Measurements from ENCODE around the gene BTBD16. TPM values are rescaled to one million over a fixed set of nuclear protein-coding genes. Genes with fewer than 3 reads are reported as not detected.

The BTBD16 gene
- total and polyA plus RNA-seq, 7 donors = 0.12 to 0.55 (median 0.54) TPM; not detected in 4

GRCh38 chr10:122379041-122379440 is 107.9 kb downstream of the BTBD16 start:
- Histone ChIP-seq H3K27ac (no peak overlapping the region), H3K4me3 (no peak overlapping the region), H3K4me1 (peaks cover 0 to 29% (median 19%) of the 10 kb centered on the region in 4 donors), H3K27me3 (no peaks in the 10 kb centered on the region), H3K9me3 (no peaks in the 10 kb centered on the region), H3K36me3 (no peaks in the 10 kb centered on the region)
- WGBS, 2 donors = 87 to 96% methylated on average over 5 of the region's 5 CpGs
- intact Hi-C loops (cut with DNase I) = loop anchor here (5.0 kb wide), 1 partner anchor 38 kb away; no protein-coding TSS in a partner anchor
- no peak for DNase-seq
- TF ChIP-seq CTCF (IDR thresholded peaks at IDR 0.05) = no peak
- no peak for TF ChIP-seq POLR2AphosphoS5 (IDR thresholded peaks at IDR 0.05)
- no peak for TF ChIP-seq EP300 (IDR thresholded peaks at IDR 0.05)
- no peak for TF ChIP-seq POLR2A (IDR thresholded peaks at IDR 0.05)

GRCh38 chr10:122379537-122379936 is 108.4 kb downstream of the BTBD16 start:
- intact Hi-C loops (cut with DNase I) = loop anchor here (5.0 kb wide), 1 partner anchor 38 kb away; no protein-coding TSS in a partner anchor
- H3K4me1 ChIP-seq = peaks cover 0 to 28% (median 19%) of the 10 kb centered on the region in 4 donors
- no peaks in the 10 kb centered on the region for H3K36me3 ChIP-seq
- WGBS, 2 donors = 94 to 96% methylated on average over 2 of the region's 2 CpGs
- H3K4me3 ChIP-seq = no peak overlapping the region
- no peaks in the 10 kb centered on the region for H3K9me3 ChIP-seq
- H3K27me3 ChIP-seq = no peaks in the 10 kb centered on the region
- no peak overlapping the region for H3K27ac ChIP-seq
- no peak for DNase-seq
- TF ChIP-seq CTCF (IDR thresholded peaks at IDR 0.05) (no peak), POLR2AphosphoS5 (IDR thresholded peaks at IDR 0.05) (no peak), POLR2A (IDR thresholded peaks at IDR 0.05) (no peak), EP300 (IDR thresholded peaks at IDR 0.05) (no peak)

GRCh38 chr10:122380703-122381102 is 109.6 kb downstream of the BTBD16 start:
- Histone ChIP-seq H3K36me3 (no peaks in the 10 kb centered on the region), H3K4me1 (peaks cover 0 to 29% (median 19%) of the 10 kb centered on the region in 4 donors), H3K4me3 (no peak overlapping the region), H3K9me3 (no peaks in the 10 kb centered on the region), H3K27me3 (no peaks in the 10 kb centered on the region), H3K27ac (no peak overlapping the region)
- whole genome bisulfite sequencing, 2 donors = 96% methylated on average over 4 of the region's 4 CpGs
- TF ChIP-seq POLR2A (IDR thresholded peaks at IDR 0.05) (no peak), EP300 (IDR thresholded peaks at IDR 0.05) (no peak), POLR2AphosphoS5 (IDR thresholded peaks at IDR 0.05) (no peak), CTCF (IDR thresholded peaks at IDR 0.05) (no peak)
- no peak for DNase-seq
- intact Hi-C loops (cut with DNase I) = no loop called here

GRCh38 chr10:122381680-122382079 is 110.6 kb downstream of the BTBD16 start:
- intact Hi-C loops (cut with DNase I) = no loop called here
- 65 to 92% methylated on average over 2 of the region's 2 CpGs for WGBS, 2 donors

More at GRCh38 chr10:122381680-122382079, 110.6 kb downstream of the BTBD16 start:
- Histone ChIP-seq H3K27ac (no peak overlapping the region), H3K27me3 (no peaks in the 10 kb centered on the region), H3K36me3 (no peaks in the 10 kb centered on the region), H3K9me3 (no peaks in the 10 kb centered on the region), H3K4me1 (peaks cover 0 to 21% (median 11%) of the 10 kb centered on the region in 4 donors), H3K4me3 (no peak overlapping the region)
- DNase-seq = no peak
- TF ChIP-seq CTCF (IDR thresholded peaks at IDR 0.05) (no peak), POLR2AphosphoS5 (IDR thresholded peaks at IDR 0.05) (no peak), EP300 (IDR thresholded peaks at IDR 0.05) (no peak), POLR2A (IDR thresholded peaks at IDR 0.05) (no peak)

All from sigmoid colon (tissue), 7 donors.